H7 (cell line): Measurements from ENCODE around the gene TPGS1. TPM values are rescaled to one million over a fixed set of nuclear protein-coding genes. Genes with fewer than 3 reads are reported as not detected.

Source experiments
- DNase-seq: peaks from one replicate; pipeline ENCODE4 v3.0.0; 2012
- H3K27me3 ChIP-seq: 2 replicates; pipeline ENCODE4 v1.6.0; 2011; ENCODE audit warnings: mild to moderate bottlenecking, low read length; ENCODE audit not compliant: control insufficient read depth, insufficient read depth
- H3K36me3 ChIP-seq: replicated peaks from 2 replicates; pipeline ENCODE4 v1.5.1; 2011; ENCODE audit warnings: low read length; ENCODE audit not compliant: control insufficient read depth, insufficient read depth
- H3K4me3 ChIP-seq: 2 replicates; pipeline ENCODE4 v1.5.1; 2011; ENCODE audit warnings: low read depth, mild to moderate bottlenecking, control low read depth, low read length, moderate library complexity; ENCODE audit not compliant: insufficient read depth
- total RNA-seq: library from RNA; depleted of rRNA; stranded (reverse); fragments of >200 nt; shearing (Covaris generic); gene quantifications from 2 replicates; pipeline ENCODE4 v1.2.3, GENCODE V29; 2014

TPGS1 gene
- total RNA-seq, 1 experiment from 2014 or later, result 18.1 TPM

- no peaks in the 10 kb centered on the region; the same call in 1 of the 2 replicates for H3K27me3 ChIP-seq
- DNase-seq, result no peak
- no peak within 1 kb of the TSS for H3K4me3 ChIP-seq
- H3K36me3 ChIP-seq, result no peaks in the 10 kb centered on the region; the same call in 1 of the 2 replicates
These were observed 36.8 kb downstream of the TPGS1 start, which contains the start of gene GZMM for GRCh38 chr19:543910-544608. TSS of gene GZMM (plus strand) at chr19:544053. CDS start at chr19:544072, 19 bp downstream.

GRCh38 chr19:547117-547516, 39.8 kb downstream of the TPGS1 start:
- Histone ChIP-seq H3K4me3 (no peak overlapping the region), H3K36me3 (no peaks in the 10 kb centered on the region), H3K27me3 (no peaks in the 10 kb centered on the region; the same call in none of the 2 replicates)
- DNase-seq, result no peak

- Histone ChIP-seq H3K4me3 (no peak overlapping the region), H3K27me3 (no peaks in the 10 kb centered on the region; the same call in none of the 2 replicates), H3K36me3 (no peaks in the 10 kb centered on the region)
- no peak for DNase-seq
These were observed 40.8 kb downstream of the TPGS1 start for GRCh38 chr19:547836-548720.

GRCh38 chr19:548886-549830, 41.9 kb downstream of the TPGS1 start:
- Histone ChIP-seq H3K4me3 (no peak overlapping the region), H3K27me3 (no peaks in the 10 kb centered on the region; the same call in none of the 2 replicates)
- no peak for DNase-seq

GRCh38 chr19:554817-555216, 47.5 kb downstream of the TPGS1 start:
- no peak overlapping the region for H3K4me3 ChIP-seq

More at GRCh38 chr19:548886-549830, 41.9 kb downstream of the TPGS1 start:
- H3K36me3 ChIP-seq, result no peaks in the 10 kb centered on the region

GRCh38 chr19:555474-555808, 48.1 kb downstream of the TPGS1 start:
- Histone ChIP-seq H3K27me3 (no peaks in the 10 kb centered on the region; the same call in 1 of the 2 replicates), H3K36me3 (no peaks in the 10 kb centered on the region), H3K4me3 (no peak overlapping the region)
- no peak for DNase-seq

More at GRCh38 chr19:554817-555216, 47.5 kb downstream of the TPGS1 start:
- no peak for DNase-seq
- H3K36me3 ChIP-seq, result no peaks in the 10 kb centered on the region
- H3K27me3 ChIP-seq, result no peaks in the 10 kb centered on the region; the same call in 1 of the 2 replicates

GRCh38 chr19:556611-557382, 49.5 kb downstream of the TPGS1 start:
- Histone ChIP-seq H3K4me3 (no peak overlapping the region), H3K36me3 (no peaks in the 10 kb centered on the region), H3K27me3 (no peaks in the 10 kb centered on the region)
- DNase-seq, result no peak

- no peak overlapping the region for H3K4me3 ChIP-seq
- no peaks in the 10 kb centered on the region for H3K27me3 ChIP-seq
- DNase-seq, result no peak
- H3K36me3 ChIP-seq, result no peaks in the 10 kb centered on the region
These were observed 51.6 kb downstream of the TPGS1 start for GRCh38 chr19:558770-559439.

GRCh38 chr19:560121-560520, 52.8 kb downstream of the TPGS1 start:
- no peaks in the 10 kb centered on the region for H3K36me3 ChIP-seq
- no peaks in the 10 kb centered on the region for H3K27me3 ChIP-seq
- H3K4me3 ChIP-seq, result no peak overlapping the region
- no peak for DNase-seq

- no peak for DNase-seq
- Histone ChIP-seq H3K36me3 (no peaks in the 10 kb centered on the region), H3K27me3 (no peaks in the 10 kb centered on the region), H3K4me3 (no peak overlapping the region)
These were observed 59.1 kb downstream of the TPGS1 start for GRCh38 chr19:566403-566802.

GRCh38 chr19:566844-567243, 59.5 kb downstream of the TPGS1 start:
- Histone ChIP-seq H3K36me3 (no peaks in the 10 kb centered on the region), H3K4me3 (no peak overlapping the region), H3K27me3 (no peaks in the 10 kb centered on the region)
- DNase-seq, result no peak

GRCh38 chr19:567296-567900, 60.1 kb downstream of the TPGS1 start:
- DNase-seq, result no peak
- H3K36me3 ChIP-seq, result no peaks in the 10 kb centered on the region
- H3K4me3 ChIP-seq, result no peak overlapping the region
- no peaks in the 10 kb centered on the region for H3K27me3 ChIP-seq
